Suppressor macrophage treated with lipopolysaccharide for 4 hours (primary cell): ENCODE results near the gene SUPT5H.
A peak's percentile ranks its signal among the peaks of the same experiment; 100 is the strongest.
"Not testable (repeated sequence)": the region's sequence is repeated elsewhere in the genome, so short reads cannot be mapped to it uniquely, and the experiment has no call there.

Source experiments
- DNase-seq: peaks from one replicate; pipeline ENCODE4 v3.0.0-alpha.2; 2020

The SUPT5H gene

DNA sequence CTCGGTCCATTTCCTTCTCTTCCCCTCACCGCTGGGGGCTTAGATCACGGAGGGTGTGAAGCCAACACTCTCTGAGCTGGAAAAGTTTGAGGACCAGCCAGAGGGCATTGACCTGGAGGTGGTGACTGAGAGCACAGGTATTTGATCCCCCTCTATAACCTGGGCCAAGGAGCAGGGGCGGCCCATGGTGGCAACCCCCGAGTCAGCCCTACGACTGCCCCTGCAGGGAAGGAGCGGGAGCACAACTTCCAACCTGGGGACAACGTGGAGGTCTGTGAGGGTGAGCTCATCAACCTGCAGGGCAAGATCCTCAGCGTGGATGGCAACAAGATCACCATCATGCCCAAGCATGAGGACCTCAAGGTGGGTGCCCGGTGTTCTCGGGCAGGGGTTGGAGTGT is 23.7 kb downstream of the SUPT5H start:
- DNase-seq: no peak

DNA sequence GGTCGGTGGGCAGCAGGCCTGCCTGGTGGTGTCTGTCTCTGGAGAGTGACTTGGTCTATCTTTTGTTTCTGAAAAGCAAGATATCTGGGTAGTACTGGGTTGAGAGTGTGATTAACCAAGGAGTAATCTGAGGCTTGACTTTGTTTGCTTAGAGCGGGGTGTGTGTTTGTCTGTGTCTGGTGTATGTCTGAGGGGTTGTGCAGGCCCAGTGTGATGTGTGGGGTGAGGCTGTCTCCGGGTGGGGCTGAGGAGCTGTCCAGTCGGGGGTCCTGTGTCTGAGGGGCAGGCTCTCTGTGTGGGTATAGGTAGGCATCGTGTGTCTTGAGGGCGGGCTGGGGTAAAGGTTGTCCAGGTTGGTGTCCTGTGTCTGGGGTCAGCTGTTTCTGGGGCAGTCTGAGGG is 24.2 kb downstream of the SUPT5H start:
- no peak for DNase-seq

DNA sequence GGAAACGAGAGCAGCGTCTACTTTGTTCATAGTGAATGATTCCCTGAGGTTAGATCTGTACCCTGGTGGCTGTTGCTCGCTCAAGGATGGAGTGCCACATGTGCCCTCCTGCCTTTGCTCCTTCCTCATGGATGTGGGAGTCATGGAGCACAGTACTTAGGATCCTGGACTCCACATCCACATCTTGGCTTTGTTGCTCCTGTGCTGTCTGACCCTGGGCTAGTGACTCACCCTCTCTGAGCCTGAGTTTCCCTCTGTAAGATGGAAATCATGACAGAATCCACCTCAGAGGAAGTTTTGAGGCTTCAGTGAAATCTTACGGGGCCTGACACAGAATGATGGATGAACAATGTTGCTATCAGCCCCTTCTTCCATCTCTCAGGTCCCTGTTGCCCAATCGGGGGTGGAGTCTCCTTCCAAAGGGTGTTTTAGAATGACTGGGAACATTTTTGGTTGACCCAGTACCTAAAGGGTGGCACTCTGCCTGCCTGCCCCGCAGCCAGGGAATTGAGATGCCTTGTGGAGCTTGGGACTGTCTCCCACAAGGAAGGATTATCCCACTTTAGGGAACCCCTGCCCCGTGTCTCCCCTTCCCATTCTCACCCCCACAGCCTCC is 25.4 kb downstream of the SUPT5H start:
- no peak for DNase-seq

DNA sequence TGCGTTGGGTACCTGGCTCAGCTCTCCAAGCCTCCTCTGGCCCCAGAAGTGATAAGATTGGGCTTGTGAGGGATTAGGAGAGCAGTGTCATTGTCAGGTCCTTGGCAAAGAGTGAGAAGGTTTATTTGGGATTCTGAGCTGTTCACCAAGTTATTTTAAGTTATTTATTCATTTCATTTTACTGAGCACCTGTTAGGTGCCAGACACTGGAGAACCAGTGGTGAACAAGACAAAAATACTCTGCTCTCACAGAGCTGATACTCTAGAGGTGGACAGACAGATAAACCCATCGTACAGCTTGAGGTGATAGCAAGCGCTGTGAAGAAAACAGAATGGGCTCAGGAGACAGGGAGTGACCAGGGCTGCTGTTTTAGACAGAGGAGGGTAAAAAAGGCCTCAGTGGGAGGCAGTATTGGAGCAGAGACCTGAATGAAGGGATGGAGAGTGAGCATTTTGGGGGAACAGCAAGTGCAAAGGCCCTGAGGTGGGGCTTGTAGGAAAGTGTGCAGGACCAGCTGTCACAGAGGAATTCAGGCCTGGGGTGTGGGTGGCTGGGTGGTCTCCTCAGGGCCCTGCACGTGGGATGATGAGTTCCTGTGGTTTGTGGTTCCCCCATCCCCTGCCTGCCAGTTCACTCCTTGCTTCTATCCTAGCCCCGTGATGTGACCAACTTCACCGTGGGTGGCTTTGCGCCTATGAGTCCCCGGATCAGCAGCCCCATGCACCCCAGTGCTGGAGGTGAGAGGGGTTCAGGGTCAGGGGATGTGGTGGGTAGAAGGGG is 26.6 kb downstream of the SUPT5H start:
- DNase-seq: no peak

DNA sequence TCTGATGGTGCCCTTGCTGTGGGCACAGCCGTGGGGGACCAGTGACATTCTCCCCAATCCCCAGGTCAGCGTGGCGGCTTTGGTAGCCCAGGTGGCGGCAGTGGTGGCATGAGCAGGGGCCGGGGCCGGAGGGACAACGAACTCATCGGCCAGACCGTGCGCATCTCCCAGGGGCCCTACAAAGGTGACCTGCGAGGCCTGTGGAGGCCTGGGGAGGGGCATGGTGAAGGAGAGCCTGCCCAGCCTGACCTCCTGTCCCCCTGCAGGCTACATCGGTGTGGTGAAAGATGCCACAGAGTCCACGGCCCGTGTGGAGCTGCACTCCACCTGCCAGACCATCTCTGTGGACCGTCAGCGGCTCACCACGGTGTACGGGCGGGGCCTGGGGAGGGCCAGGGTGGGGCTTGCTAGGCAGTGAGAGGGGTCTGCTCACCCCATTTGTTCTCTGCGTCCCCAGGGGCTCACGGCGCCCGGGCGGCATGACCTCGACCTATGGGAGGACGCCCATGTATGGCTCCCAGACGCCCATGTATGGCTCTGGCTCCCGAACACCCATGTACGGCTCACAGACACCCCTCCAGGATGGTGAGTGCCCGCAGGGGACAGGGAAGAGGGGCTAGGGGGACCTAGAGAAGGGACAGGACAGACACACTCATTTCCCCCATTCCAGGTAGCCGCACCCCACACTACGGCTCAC is 27.5 kb downstream of the SUPT5H start:
- no peak for DNase-seq

DNA sequence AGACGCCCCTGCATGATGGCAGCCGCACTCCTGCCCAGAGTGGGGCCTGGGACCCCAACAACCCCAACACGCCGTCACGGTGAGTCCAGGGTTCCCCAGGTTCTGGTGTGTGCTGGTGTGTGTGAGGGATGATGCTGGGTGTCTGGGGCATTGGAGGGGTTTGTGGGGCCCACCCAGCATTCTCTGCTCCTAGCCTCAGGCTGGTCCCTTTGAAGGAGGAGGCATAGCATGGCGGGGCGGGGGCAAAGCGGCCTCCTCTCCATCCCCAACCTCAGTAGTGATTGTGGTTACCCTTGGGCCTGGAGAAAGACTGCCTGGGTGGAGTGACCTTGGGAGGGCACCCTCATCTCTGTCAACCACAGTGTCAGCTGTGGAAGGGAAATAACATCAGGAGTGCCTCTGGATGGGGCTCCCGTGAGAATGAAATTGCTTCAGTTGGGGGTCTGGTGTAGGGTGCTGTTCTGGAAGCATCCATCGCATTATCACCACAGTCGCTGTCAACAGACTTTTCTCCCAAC is 28.1 kb downstream of the SUPT5H start:
- no peak for DNase-seq

DNA sequence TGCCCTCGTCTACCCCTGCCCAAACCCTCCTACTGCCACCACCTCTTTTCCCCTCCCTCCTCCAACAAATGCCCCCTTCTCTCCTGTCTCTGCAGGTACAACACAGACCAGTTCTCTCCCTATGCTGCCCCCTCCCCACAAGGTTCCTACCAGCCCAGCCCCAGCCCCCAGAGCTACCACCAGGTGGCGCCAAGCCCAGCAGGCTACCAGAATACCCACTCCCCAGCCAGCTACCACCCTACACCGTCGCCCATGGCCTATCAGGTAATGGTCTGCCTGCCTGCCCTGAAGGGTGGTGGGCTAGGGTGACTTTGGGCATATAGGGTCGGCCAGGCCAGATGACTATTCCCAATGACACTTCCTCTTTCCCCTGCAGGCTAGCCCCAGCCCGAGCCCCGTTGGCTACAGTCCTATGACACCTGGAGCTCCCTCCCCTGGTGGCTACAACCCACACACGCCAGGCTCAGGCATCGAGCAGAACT is 28.8 kb downstream of the SUPT5H start:
- peak; percentile 58 for DNase-seq

DNA sequence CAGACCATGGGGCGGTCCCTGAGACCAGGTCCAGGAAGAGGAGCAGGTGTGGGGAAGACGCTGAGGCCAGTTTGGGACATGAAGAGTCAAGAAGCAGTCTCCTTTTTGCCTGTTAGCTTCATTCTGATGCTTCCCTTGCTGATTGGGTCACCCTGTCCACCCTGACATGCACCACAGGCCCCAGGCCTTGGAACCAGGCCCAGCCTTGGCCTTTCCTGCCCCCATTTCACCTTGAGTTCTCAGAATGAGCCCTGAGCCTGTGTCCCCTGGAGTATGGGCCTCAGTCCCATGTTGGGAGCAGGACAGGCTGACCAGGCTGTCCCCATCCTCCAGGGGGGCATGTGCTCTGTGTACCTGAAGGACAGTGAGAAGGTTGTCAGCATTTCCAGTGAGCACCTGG is 30.4 kb downstream of the SUPT5H start:
- no peak for DNase-seq

DNA sequence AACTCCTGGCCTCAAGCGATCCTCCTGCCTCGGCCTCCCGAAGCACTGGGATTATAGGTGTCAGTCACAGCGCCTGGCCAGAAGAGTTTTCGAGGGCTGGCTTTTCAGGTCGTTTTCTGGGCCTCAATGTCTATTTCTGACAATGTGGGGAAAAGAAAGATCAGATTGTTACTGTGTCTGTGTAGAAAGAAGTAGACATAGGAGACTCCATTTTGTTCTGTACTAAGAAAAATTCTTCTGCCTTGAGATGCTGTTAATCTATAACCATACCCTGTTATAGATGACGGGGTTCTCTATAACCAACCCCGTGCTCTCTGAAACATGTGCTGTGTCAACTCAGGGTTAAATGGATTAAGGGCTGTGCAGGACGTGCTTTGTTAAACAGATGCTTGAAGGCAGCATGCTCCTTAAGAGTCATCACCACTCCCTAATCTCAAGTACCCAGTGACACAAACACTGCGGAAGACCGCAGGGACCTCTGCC is 34.0 kb downstream of the SUPT5H start:
- not testable (repeated sequence) for DNase-seq

DNA sequence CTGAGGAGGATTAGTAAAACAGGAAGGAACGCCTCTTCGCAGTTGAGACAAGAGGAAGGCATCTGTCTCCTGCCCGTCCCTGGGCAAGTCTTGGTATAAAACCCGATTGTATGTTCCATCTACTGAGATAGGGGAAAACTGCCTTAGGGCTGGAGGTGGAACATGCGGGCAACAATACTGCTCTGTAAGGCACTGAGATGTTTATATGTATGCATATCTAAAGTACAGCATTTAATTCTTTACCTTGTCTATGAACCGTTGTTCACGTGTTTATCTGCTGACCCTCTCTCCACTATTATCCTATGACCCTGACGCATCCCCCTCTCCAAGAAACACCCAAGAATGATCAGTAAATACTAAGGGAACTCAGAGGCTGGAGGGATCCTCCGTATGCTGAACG is 34.5 kb downstream of the SUPT5H start:
- DNase-seq: no peak

DNA sequence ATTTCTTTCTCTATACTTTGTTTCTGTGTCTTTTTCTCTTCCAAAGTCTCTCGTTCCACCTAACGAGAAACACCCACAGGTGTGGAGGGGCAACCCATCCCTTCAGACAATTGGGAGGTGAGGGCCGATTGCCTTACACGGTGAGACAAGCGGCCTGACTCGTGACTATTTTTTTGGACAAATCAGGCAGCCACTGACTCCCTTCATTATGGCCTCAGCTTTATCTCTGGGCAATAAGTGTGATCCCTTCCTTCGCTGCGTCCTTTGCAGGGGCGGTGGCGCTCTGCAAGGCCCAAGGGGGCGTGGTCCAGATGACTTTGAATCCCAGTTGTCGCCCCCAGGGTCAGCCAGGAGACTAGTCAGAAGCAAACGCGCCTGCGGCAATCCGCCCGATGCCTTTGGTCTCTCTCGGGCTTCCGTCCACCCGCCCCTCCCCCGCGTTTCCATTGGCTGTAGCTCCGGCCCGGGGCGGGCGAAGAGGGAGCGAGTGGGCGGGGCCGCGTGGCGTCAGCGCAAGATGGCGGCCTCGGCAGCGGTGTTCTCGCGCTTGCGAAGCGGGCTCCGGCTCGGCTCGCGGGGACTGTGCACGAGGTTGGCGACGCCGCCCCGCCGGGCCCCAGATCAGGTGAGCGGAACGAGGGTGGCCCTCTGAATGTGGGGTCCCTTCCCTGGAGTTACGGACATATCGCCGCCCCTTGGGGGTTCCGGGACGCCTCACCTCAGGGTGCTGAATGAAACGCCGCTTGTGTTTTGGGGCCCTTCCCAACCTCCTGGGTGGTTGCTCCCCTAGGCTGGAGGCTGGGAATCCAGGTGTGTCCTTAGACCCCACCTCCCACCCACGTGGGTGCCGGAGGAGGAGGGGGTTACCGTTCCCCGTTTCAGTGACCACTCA is 35.2 kb downstream of the SUPT5H start, which contains the start of gene TIMM50:
Gene TIMM50 (plus strand): TSS at position 502 of the 892 bp plus-strand sequence. CDS start 16 bp downstream, at position 518.
- peak; percentile 98 for DNase-seq

DNA sequence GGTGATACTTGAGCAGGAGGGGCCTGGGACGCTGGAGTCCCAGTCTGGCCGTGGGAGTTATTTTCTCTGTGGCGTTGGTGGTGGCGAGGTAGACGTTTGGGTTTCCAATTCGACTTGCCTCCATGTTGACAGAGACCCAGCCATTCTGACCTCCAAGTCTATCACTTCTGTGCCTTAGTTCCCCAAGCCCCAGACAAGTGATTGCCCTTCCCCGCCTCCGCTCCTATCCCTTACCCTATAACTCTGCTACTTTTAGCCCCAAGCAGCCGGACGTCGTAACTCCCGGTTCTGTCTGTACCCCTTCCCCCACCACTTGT is 35.8 kb downstream of the SUPT5H start:
- DNase-seq: no peak

DNA sequence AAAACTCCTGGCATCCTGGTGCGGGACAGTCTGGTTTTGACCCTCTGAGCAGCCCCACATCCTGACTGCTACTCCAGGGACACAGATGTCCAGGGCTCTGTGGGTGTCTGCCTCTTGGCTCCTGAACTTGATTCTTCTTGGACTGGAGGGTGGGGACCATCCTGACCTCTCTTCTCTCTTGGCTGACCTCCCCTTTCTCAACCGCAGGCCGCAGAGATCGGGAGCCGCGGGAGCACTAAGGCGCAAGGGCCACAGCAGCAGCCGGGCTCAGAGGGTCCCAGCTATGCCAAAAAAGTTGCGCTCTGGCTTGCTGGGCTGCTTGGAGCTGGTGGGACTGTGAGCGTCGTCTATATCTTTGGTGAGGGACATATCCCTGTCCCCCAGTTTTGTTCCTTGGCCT is 36.3 kb downstream of the SUPT5H start:
- no peak for DNase-seq

DNA sequence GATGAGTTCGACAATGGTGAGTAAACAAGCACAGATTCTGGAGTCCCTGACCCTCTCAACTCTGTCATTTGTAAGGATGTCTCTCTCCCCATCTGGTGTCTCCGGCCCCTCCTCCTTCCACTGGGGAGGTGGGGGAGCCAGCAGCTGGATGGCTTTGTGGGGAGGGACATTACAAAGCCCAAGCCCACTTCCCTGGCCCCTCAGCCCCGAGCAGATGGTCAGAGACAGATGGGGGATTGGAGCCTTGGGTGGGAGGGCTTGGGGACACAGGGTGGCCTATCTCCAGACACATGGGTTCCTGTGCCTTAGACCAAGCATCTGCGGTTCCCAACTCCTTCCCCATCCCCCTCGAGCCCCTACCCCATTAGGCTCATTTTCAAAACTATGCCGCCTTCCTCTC is 37.8 kb downstream of the SUPT5H start:
- no peak for DNase-seq

DNA sequence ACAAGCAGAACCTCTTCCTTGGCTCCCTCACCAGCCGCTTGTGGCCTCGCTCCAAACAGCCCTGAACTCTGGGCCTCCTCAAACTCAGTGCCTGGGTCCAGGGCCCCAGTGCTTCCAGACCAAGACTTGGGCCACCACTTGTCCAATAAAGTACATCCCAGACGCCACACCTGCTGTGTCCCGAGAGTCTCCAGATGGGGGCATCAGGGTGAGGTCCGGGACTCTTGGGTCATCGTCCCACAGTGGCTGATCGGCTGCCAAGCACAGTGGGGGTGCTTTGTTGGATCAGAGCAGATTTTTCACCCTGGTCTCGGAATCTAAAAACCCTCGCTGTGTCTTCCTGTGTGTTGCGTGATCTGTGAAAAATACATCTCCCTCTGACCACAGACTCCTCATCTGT is 44.4 kb downstream of the SUPT5H start:
- DNase-seq: no peak

DNA sequence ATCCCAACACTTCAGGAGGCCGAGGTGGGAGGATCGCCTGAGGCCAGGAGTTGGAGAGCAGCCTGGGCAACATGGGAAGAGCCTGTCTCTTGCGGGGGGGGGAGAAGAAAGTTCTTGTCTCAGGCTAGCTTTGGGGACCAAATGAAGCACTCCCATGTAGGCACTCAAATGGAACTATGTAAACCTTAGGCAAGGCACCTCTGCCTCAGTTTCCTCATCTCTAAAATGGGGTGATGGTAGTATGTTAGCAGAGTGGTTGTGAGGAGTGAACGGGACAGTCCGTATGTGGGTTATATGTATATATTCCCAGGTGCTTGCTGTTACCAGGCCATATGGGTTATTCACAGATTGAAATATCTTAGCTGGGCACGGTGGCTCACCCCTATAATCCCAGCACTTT is 46.8 kb downstream of the SUPT5H start:
- no peak for DNase-seq

DNA sequence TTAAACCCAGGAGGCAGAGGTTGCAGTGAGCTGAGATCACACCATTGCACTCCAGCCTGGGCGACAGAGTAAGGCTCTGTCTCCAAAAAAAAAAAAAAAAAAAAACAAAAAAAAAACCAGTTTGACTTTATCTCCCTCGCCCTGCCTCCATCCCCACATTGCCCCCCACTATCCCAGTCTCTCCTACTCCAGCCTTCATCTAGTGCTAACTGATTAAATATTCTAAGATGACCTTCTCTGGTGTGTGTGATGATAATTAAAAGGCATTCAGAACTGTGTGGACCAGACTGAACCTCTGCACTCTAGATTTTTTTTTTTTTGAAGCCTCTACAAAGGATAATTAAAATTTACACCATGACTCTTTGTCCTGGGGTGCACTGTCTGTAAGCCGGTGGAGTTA is 47.4 kb downstream of the SUPT5H start:
- DNase-seq: no peak

DNA sequence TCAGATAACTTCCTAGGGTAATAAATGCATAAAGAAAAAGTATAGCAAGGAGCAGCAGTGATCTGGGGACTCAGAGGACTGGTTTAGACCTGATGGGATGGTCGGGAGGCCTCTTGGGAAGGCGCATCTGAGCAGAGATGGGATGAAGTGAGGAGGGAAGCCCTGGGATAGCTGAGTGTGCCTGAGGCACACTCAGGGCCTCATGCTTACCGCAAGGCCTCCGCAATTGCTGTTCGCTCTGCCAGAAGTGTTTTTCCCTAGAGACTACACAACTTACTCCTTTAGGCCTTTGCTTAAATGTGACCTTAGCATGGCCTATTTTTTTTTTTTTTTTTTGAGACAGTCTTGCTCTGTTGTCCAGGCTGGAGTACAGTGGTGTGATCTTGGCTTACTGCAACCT is 49.3 kb downstream of the SUPT5H start:
- no peak for DNase-seq

DNA sequence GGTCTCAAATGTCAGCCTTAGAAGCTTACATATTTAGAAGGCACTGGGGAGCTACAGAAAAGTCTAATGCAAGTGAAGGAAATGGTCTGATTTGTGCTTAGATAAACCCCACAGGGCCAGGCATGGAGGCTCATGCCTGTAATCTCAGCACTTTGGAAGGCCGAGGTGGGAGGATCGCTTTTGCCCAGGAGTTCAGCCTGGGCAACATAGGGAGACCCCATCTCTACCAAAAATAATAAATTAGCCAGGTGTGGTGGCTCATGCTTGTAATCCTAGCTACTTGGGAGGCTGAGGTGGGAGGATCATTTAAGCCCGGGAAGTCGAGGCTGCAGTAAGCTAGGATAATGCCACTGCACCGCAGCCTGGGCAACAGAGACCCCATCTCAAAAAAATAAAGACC is 50.7 kb downstream of the SUPT5H start:
- no peak for DNase-seq

DNA sequence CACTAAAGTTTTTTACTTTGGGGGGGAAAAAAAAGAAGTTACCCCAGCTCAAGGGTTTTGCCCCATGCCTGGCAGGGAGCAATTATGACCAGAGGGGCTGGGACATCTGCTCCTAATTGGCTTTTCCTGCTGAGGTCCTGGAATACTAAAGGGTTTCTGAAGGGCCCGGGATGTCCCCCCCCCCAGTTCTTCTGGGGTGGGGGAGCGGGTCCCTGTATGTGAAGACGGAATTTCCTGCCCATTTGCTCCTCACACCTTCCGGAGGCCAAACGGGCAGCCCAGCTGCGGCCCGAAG is 52.3 kb downstream of the SUPT5H start:
- no peak for DNase-seq

DNA sequence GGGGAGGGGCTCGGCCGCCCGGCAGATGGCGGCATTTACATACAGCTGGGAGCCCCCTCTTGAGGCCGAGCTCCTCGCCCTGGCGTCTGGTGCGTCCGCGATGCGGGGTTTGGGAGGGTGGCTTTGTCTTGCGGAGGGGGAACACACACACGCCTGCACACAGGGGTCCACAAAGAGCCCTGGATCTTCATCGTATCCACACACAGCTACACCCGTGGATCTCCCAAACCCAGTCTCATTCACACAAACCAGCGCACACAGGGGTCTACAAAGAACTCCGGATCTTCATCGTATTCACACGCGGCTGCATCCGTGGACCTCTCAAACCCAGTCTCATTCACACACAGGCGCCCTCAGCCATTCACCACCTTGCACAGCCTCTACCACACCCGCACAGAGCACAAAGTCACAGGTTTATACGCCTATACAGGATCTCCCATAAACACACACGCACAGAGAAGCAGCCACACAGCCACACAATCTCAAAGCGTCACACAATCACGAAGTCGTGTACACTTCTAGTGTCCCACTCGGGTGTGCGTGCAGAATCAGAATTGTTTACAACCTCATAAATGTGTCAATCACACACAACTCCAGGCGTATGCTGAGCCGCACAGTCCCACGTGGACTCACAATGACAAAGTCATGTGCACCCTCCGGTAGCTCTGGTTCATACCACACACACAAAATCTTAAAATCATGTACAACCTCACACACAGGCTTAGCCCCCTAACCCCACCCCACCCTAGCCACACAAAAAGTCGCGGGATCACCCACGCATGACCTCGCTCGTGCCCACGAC is 52.8 kb downstream of the SUPT5H start:
- DNase-seq: peak; percentile 40
